GM12892 (cell line): ENCODE results near the gene FITM1.

Source experiments
- DNase-seq: peaks from one replicate; pipeline ENCODE4 v3.0.0; 2011; ENCODE audit not compliant: insufficient read length
- FAIRE-seq: peaks from 2 replicates; lab custom pipeline; 2011; peaks lifted over from hg19 to GRCh38; lab: Jason Lieb, UNC
- POLR2A ChIP-seq: IDR thresholded peaks from 2 replicates; pipeline ENCODE4 v1.6.1; 2011; ENCODE audit warnings: low read depth, low read length, control low read depth
- POLR2AphosphoS5 ChIP-seq: IDR thresholded peaks from 2 replicates; pipeline ENCODE4 v1.6.1; 2011; ENCODE audit warnings: low read depth, low read length, control low read depth
- TAF1 ChIP-seq: IDR thresholded peaks from 2 replicates; pipeline ENCODE4 v1.6.1; 2011; ENCODE audit warnings: low read depth, mild to moderate bottlenecking, control low read depth, low read length, borderline replicate concordance

FITM1 gene

GRCh38 chr14:24137529-24138395, 7.3 kb downstream of the FITM1 start:
- TF ChIP-seq POLR2AphosphoS5 (peak; percentile 49; the same call in 1 of the 2 replicates), TAF1 (no peak)
- DNase-seq: no peak
- no peak for FAIRE-seq

- TF ChIP-seq POLR2AphosphoS5: no peak
- no peak for TF ChIP-seq TAF1
- no peak for TF ChIP-seq POLR2A
- DNase-seq (no peak), FAIRE-seq (no peak)
Observed at GRCh38 chr14:24138396-24139271, 8.2 kb downstream of the FITM1 start.

GRCh38 chr14:24139272-24139934, 8.9 kb downstream of the FITM1 start:
- DNase-seq: no peak
- FAIRE-seq: no peak
- TF ChIP-seq POLR2A (peak; percentile 32; the same call in 1 of the 2 replicates), POLR2AphosphoS5 (peak; percentile 51; the same call in 1 of the 2 replicates), TAF1 (no peak)

- TF ChIP-seq POLR2AphosphoS5 (peak; percentile 86), TAF1 (peak; percentile 82; the same call in 1 of the 2 replicates), POLR2A (peak; percentile 90)
- DNase-seq (peak; percentile 96), FAIRE-seq (peak; percentile 95)
Observed at GRCh38 chr14:24141097-24141880, 10.8 kb downstream of the FITM1 start, which contains the start of gene EMC9. TSS of gene EMC9 (minus strand) at chr14:24141591. CDS start at chr14:24141304, 287 bp downstream.

GRCh38 chr14:24143511-24143910, 13.1 kb downstream of the FITM1 start:
- FAIRE-seq (no peak), DNase-seq (no peak)
- TF ChIP-seq POLR2A: no peak; the same call in 1 of the 2 replicates
- no peak for TF ChIP-seq TAF1
- no peak for TF ChIP-seq POLR2AphosphoS5

GRCh38 chr14:24144451-24144850, 14.0 kb downstream of the FITM1 start:
- no peak for FAIRE-seq
- DNase-seq: no peak
- no peak for TF ChIP-seq TAF1
- no peak for TF ChIP-seq POLR2AphosphoS5
- TF ChIP-seq POLR2A: no peak

GRCh38 chr14:24145219-24145618, 14.8 kb downstream of the FITM1 start:
- no peak for FAIRE-seq
- TF ChIP-seq POLR2A (no peak), POLR2AphosphoS5 (no peak), TAF1 (no peak)
- no peak for DNase-seq

- FAIRE-seq (no peak), DNase-seq (no peak)
- TF ChIP-seq POLR2AphosphoS5: no peak
- no peak for TF ChIP-seq TAF1
- TF ChIP-seq POLR2A: no peak
Observed at GRCh38 chr14:24145690-24146452, 15.4 kb downstream of the FITM1 start.

GRCh38 chr14:24146453-24146977, 16.1 kb downstream of the FITM1 start, which contains the start of gene PSME2:
TSS of gene PSME2 (minus strand) at chr14:24146610. CDS start at chr14:24146581, 29 bp downstream.
- FAIRE-seq (no peak), DNase-seq (peak; percentile 93)
- TF ChIP-seq POLR2AphosphoS5 (peak; percentile 81), POLR2A (peak; percentile 78), TAF1 (0 out of 2 replicates have a peak, but pooled peaks have one; percentile 66)
